Activated B cell treated with CpG ODN at 0.5 μM for 24 hours (primary cell): ENCODE results near the gene GNAZ. TPM values are rescaled to one million over a fixed set of nuclear protein-coding genes. Genes with fewer than 3 reads are reported as not detected.

Experiments
- ATAC-seq: fragments of 200-7000 bp; cut with Tn5 transposase; one replicate; pipeline ENCODE4 v1.10.0; 2021; ENCODE audit warnings: low read depth, mild to moderate bottlenecking, moderate library complexity
- CTCF ChIA-PET: fragments of 350-600 bp; sonication (Branson Sonifier 250); formaldehyde crosslinking; loops from one replicate; lab custom pipeline; 2021; ENCODE audit warnings: antibody characterized with exemption; lab: Charles Lee
- POLR2A ChIA-PET: fragments of 350-600 bp; sonication (Branson Sonifier 250); formaldehyde crosslinking; loops from one replicate; lab custom pipeline; 2021; ENCODE audit warnings: antibody characterized with exemption; lab: Charles Lee
- DNase-seq: peaks from one replicate; pipeline ENCODE4 v3.0.0; 2022
- H3K27ac Mint-ChIP-seq: one replicate; pipeline ENCODE4 v1.8.0; 2020; ENCODE audit warnings: mixed read lengths
- H3K27me3 Mint-ChIP-seq: one replicate; pipeline ENCODE4 v1.8.0; 2021; ENCODE audit warnings: mixed read lengths
- H3K36me3 Mint-ChIP-seq: one replicate; pipeline ENCODE4 v1.8.0; 2021; ENCODE audit warnings: low read depth, mixed read lengths
- H3K4me1 Mint-ChIP-seq: one replicate; pipeline ENCODE4 v1.8.0; 2021; ENCODE audit warnings: mixed read lengths
- H3K4me3 Mint-ChIP-seq: one replicate; pipeline ENCODE4 v1.8.0; 2020; ENCODE audit warnings: mild to moderate bottlenecking, mixed read lengths
- H3K9me3 Mint-ChIP-seq: one replicate; pipeline ENCODE4 v1.8.0; 2020; ENCODE audit warnings: mixed read lengths
- intact Hi-C: fragments of 100-400 bp; cut with micrococcal nuclease; formaldehyde crosslinking; loops from one replicate; pipeline ENCODE4 v1.15.1; 2024
- total RNA-seq: library from RNA; stranded (reverse); gene quantifications from 2 replicates; pipeline ENCODE4 v1.2.3, GENCODE V29; 2022
- TF ChIP-seq, protein P1 (sequence below): fragments of 200-600 bp; IDR thresholded peaks from one replicate; pipeline ENCODE4 v1.8.0; 2022; ENCODE audit warnings: antibody characterized with exemption, mild to moderate bottlenecking

GNAZ gene
- total RNA-seq, 1 donor from 2014 or later = 12.2 TPM

DNA sequence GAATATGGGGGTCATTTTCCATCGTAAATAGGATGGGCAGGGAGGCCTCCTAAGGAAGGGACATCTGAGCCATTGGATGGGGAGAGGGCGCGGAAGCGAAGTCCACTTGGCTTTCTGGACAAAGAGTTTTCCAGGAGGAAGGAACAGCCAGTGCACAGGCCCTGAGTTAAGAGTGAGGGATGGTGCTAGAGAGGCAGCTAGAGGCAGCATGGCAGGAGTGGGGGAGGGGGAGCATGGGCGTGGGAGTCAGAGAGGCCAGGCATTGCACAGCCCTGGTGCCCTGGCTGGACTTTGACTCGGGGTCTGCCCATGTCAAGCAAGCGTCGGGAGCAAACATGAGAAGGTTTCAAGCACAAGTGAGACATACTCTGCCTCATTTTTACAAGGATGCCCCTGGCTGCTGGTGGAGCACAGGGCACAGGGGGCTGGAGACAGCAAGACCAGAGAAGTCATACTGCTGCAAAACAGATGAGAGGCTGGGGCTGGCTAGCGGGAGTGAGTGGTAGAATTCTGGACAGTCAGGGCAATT is 9.0 kb downstream of the GNAZ start:
- ChIA-PET CTCF (no interaction called here), POLR2A (no interaction called here)
- no peak overlapping the region for H3K4me3 Mint-ChIP-seq
- DNase-seq (no peak), ATAC-seq (no peak)
- H3K27me3 Mint-ChIP-seq = no peaks in the 10 kb centered on the region
- peaks cover 9% of the 10 kb centered on the region for H3K4me1 Mint-ChIP-seq
- H3K36me3 Mint-ChIP-seq = no peaks in the 10 kb centered on the region
- TF ChIP-seq, protein P1, sequence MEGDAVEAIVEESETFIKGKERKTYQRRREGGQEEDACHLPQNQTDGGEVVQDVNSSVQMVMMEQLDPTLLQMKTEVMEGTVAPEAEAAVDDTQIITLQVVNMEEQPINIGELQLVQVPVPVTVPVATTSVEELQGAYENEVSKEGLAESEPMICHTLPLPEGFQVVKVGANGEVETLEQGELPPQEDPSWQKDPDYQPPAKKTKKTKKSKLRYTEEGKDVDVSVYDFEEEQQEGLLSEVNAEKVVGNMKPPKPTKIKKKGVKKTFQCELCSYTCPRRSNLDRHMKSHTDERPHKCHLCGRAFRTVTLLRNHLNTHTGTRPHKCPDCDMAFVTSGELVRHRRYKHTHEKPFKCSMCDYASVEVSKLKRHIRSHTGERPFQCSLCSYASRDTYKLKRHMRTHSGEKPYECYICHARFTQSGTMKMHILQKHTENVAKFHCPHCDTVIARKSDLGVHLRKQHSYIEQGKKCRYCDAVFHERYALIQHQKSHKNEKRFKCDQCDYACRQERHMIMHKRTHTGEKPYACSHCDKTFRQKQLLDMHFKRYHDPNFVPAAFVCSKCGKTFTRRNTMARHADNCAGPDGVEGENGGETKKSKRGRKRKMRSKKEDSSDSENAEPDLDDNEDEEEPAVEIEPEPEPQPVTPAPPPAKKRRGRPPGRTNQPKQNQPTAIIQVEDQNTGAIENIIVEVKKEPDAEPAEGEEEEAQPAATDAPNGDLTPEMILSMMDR = no peak
- no peak overlapping the region for H3K27ac Mint-ChIP-seq
- intact Hi-C loops = no loop called here
- no peaks in the 10 kb centered on the region for H3K9me3 Mint-ChIP-seq

DNA sequence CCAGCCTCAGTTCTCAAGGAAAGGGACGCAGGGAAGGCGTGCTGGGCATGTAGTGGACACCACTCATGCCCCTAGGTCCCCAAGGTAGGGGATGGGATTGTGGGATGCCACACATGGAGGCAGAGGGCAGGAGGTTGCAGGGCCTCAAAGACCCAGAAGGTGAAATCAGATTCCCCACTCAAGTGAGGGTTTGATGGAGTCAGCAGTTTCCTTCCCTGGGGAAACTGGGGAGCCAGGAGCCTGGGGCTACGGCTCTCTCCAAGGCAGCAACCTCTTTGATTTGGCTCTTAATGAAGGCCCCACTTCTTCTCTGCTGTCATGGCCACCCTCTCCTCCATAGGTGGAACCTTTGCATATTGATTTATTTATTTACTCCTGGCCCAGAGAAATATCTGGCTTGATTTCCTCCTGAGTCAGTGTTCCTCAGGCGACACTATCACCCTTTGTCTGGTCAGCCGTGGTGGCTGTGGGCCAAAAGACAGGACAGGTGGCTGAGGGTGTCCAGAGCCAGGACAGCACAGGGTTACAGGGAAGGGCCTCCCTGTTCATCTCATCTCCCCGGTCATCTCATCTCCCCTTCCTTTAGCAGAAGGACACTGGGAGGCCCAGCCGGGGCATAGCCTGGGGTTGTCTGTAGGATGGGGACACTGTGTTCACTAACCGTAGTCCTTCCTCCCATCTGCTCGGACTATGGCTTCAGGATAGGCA is 9.6 kb downstream of the GNAZ start:
- POLR2A ChIA-PET = interaction anchor here (0.7 kb wide), 1 partner anchor 361 kb away, joined by 3 read pairs; no protein-coding TSS in a partner anchor
- CTCF ChIA-PET = no interaction called here

DNA sequence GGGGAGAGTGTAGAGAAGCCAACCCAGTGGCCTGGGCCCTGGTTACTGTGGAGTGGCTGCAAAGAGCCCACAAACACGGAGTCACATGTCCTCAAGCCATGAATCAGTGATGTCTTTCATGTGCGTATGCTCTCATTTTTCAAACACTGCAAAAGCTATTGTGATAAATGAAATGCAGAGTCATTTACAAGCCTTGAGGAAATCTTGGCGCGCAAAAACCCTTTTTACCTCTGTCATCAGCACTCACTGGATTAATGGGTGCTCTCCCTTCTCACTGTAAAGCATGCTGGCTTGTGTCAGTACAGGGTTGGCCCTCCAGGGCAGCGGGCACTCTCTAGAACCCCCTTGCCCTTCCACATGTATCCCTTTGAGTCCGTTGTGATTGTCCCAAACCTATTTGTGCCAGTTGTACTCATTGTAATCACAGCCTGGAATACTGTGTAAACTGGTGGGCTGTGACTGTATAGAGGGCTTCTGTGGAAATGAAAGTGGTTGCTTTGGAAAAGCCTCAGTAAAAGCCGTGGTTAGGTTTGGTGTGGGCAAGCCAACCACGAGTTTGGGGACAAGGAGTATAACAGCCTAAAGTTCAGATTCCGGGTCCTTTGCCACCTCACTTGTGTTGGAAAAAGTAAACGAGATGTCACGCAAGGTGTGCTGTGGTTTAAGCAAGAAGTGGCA is 10.4 kb downstream of the GNAZ start:
- no peaks in the 10 kb centered on the region for H3K36me3 Mint-ChIP-seq
- TF ChIP-seq, protein P1 = no peak
- H3K27me3 Mint-ChIP-seq = no peaks in the 10 kb centered on the region
- H3K27ac Mint-ChIP-seq = no peak overlapping the region
- H3K4me3 Mint-ChIP-seq = no peak overlapping the region
- intact Hi-C loops = no loop called here
- CTCF ChIA-PET = no interaction called here
- ATAC-seq (no peak), DNase-seq (no peak)
- POLR2A ChIA-PET = interaction anchor here (0.7 kb wide), 1 partner anchor 360 kb away, joined by 3 read pairs; no protein-coding TSS in a partner anchor
- H3K9me3 Mint-ChIP-seq = no peaks in the 10 kb centered on the region
- peaks cover 6% of the 10 kb centered on the region for H3K4me1 Mint-ChIP-seq

More for the DNA sequence above, 9.6 kb downstream of the GNAZ start:
- Mint-ChIP-seq H3K4me3 (no peak overlapping the region), H3K27ac (no peak overlapping the region), H3K4me1 (peaks cover 9% of the 10 kb centered on the region), H3K36me3 (no peaks in the 10 kb centered on the region), H3K27me3 (no peaks in the 10 kb centered on the region), H3K9me3 (no peaks in the 10 kb centered on the region)
- ATAC-seq (no peak), DNase-seq (no peak)
- intact Hi-C loops = no loop called here
- TF ChIP-seq, protein P1 = no peak

DNA sequence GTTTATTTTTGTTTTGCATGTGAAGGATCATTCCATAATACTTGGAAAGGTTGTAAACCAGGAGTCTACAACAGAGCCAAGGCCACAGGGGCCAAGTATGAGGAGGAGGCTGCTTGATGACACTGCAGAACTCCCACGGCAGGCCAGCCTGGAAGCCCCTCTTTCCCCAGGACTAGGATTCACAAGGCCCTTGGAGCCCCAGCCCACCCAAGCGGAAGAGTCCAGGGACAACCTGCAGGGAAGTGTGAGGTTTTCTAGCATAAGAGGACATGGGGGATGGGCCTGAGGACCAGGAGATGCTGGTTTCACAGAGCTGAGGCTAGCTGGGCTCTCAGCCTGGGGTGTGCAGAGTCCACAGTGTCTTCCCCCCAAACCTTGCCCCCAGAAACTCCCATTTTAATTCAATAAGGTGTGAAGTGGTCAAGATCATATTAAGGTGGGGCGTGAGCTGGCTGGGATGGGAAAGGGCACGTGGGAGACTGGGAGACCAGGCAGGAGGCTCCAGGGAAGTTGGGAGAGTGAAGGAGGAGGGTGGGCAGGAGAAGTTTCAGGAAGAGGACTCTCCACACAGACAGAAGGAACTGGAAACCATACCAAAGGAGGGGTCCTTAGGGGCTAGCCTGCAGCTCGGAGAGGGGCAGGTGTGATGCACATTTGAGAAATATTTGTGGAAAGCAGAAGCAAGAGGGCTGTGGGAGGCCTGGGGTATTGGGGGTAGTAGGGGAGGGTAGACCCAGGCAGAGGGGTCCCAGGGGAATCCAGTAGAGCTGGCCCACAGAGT is 12.4 kb downstream of the GNAZ start:
- TF ChIP-seq, protein P1 = no peak
- H3K9me3 Mint-ChIP-seq = no peaks in the 10 kb centered on the region
- H3K27ac Mint-ChIP-seq = no peak overlapping the region
- H3K4me1 Mint-ChIP-seq = peaks cover 22% of the 10 kb centered on the region
- CTCF ChIA-PET = interaction anchor here (1.1 kb wide), 1 partner anchor 122 kb away, joined by 4 read pairs; no protein-coding TSS in a partner anchor
- no peak for ATAC-seq
- H3K4me3 Mint-ChIP-seq = no peak overlapping the region
- intact Hi-C loops = no loop called here
- H3K36me3 Mint-ChIP-seq = no peaks in the 10 kb centered on the region
- no peaks in the 10 kb centered on the region for H3K27me3 Mint-ChIP-seq
- DNase-seq = no peak
- POLR2A ChIA-PET = interaction anchor here (0.7 to 0.8 kb wide), 2 partner anchors 11 to 90 kb away, joined by 3 read pairs; no protein-coding TSS in a partner anchor
